GM21576 (cell line): ENCODE data around the gene MTG1.
A peak's percentile ranks its signal among the peaks of the same experiment; 100 is the strongest.

Experiments used
- ATAC-seq: cut with Tn5 transposase; IDR thresholded peaks from one replicate; pipeline ENCODE4 v1.9.1; 2021; ENCODE audit warnings: mild to moderate bottlenecking, moderate library complexity; ENCODE audit not compliant: unreplicated experiment

Gene MTG1

GRCh38 chr10:133394064-133394663 lies at the start of gene MTG1:
Gene MTG1 (plus strand): TSS chr10:133394157. CDS start chr10:133394221, 64 bp downstream.
- ATAC-seq = peak; percentile 62

- no peak for ATAC-seq
These were observed 49.7 kb upstream of the MTG1 start for GRCh38 chr10:133344236-133344635.

- ATAC-seq = no peak
These were observed 47.5 kb upstream of the MTG1 start for GRCh38 chr10:133346413-133346812.

- no peak for ATAC-seq
These were observed 46.0 kb upstream of the MTG1 start for GRCh38 chr10:133347710-133348517.

- ATAC-seq = no peak
These were observed 44.8 kb upstream of the MTG1 start for GRCh38 chr10:133349160-133349568.

- ATAC-seq = no peak
These were observed 44.4 kb upstream of the MTG1 start for GRCh38 chr10:133349577-133350011.

GRCh38 chr10:133350283-133350949 lies 43.5 kb upstream of the MTG1 start:
- ATAC-seq = no peak

GRCh38 chr10:133350950-133351329 lies 43.0 kb upstream of the MTG1 start:
- ATAC-seq = no peak

GRCh38 chr10:133351408-133352318 lies 42.3 kb upstream of the MTG1 start:
- no peak for ATAC-seq

- ATAC-seq = no peak
These were observed 40.6 kb upstream of the MTG1 start for GRCh38 chr10:133353202-133353959.

GRCh38 chr10:133353988-133354605 lies 39.9 kb upstream of the MTG1 start:
- ATAC-seq = no peak

GRCh38 chr10:133354672-133355240 lies 39.2 kb upstream of the MTG1 start:
- ATAC-seq = no peak

- ATAC-seq = no peak
These were observed 38.7 kb upstream of the MTG1 start for GRCh38 chr10:133355266-133355665.

- ATAC-seq = no peak
These were observed 38.0 kb upstream of the MTG1 start for GRCh38 chr10:133355991-133356390.

- ATAC-seq = no peak
These were observed 37.2 kb upstream of the MTG1 start for GRCh38 chr10:133356549-133357284.

GRCh38 chr10:133357285-133358161 lies 36.4 kb upstream of the MTG1 start, which contains the start of gene FUOM:
Gene FUOM (minus strand): TSS chr10:133358019. CDS start chr10:133358007, 12 bp downstream.
- ATAC-seq = peak; percentile 57

GRCh38 chr10:133358162-133358924 lies 35.6 kb upstream of the MTG1 start:
- ATAC-seq = no peak
